H1 (cell line): ENCODE results near the gene TAS1R1. TPM values are rescaled to one million over a fixed set of nuclear protein-coding genes. Genes with fewer than 3 reads are reported as not detected.

Experiments used
- CTCF ChIA-PET: fragments of 300-600 bp; sonication (Branson Sonifier 250); formaldehyde crosslinking; loops from one replicate; lab custom pipeline; 2021; ENCODE audit not compliant: partially characterized antibody; lab: Charles Lee
- POLR2A ChIA-PET: fragments of 300-600 bp; sonication (Branson Sonifier 250); formaldehyde crosslinking; loops from one replicate; lab custom pipeline; 2021; ENCODE audit warnings: inconsistent platforms; ENCODE audit not compliant: partially characterized antibody; lab: Charles Lee
- DNase-seq, 2 experiments: peaks; one replicate each; pipeline versions ENCODE4 v3.0.0 to v3.0.0-alpha.2; 2010 to 2022; ENCODE audit warnings: low spot score in 2 of 2, low read depth in 1 of 2, mixed read lengths in 1 of 2
- FAIRE-seq: peaks from 2 replicates; lab custom pipeline; 2011; peaks lifted over from hg19 to GRCh38; lab: Jason Lieb, UNC
- H2AFZ ChIP-seq: 2 replicates; pipeline ENCODE4 v1.8.1; 2012; ENCODE audit warnings: low read length, inconsistent platforms
- H2AK5ac ChIP-seq: 2 replicates; pipeline ENCODE4 v1.6.1; 2013; ENCODE audit warnings: low read depth, low read length
- H2BK120ac ChIP-seq: replicated peaks from 2 replicates; pipeline ENCODE3; 2013; ENCODE audit warnings: low read depth, low read length, inconsistent platforms
- H2BK12ac ChIP-seq: 2 replicates; pipeline ENCODE4 v1.6.1; 2013; ENCODE audit warnings: low read depth, low read length
- H2BK15ac ChIP-seq: 2 replicates; pipeline ENCODE4 v1.6.1; 2013; ENCODE audit warnings: low read length
- H2BK20ac ChIP-seq: 2 replicates; pipeline ENCODE4 v1.6.1; 2013; ENCODE audit warnings: low read length
- H2BK5ac ChIP-seq: 2 replicates; pipeline ENCODE4 v1.6.1; 2013; ENCODE audit warnings: low read depth, low read length
- H3K14ac ChIP-seq: 2 replicates; pipeline ENCODE4 v1.6.1; 2013; ENCODE audit warnings: inconsistent platforms; ENCODE audit not compliant: insufficient read length
- H3K18ac ChIP-seq: 2 replicates; pipeline ENCODE4 v1.6.1; 2013; ENCODE audit warnings: low read length; ENCODE audit errors: extremely low read depth
- H3K23ac ChIP-seq: 2 replicates; pipeline ENCODE4 v1.6.1; 2013; ENCODE audit warnings: inconsistent platforms; ENCODE audit not compliant: insufficient read length
- H3K23me2 ChIP-seq: 2 replicates; pipeline ENCODE4 v1.6.1; 2013; ENCODE audit warnings: low read depth, low read length
- H3K27ac ChIP-seq: 2 replicates; pipeline ENCODE4 v1.6.1; 2011; ENCODE audit warnings: low read depth, low read length, inconsistent platforms
- H3K27me3 ChIP-seq, 4 experiments: replicated peaks in 1 of 4; 1 replicate in 1 of 4; 2 replicates in 3 of 4; pipeline versions ENCODE4 v1.6.1 to v1.8.1; 2011 to 2013; ENCODE audit warnings: low read length in 3 of 4, mild to moderate bottlenecking in 3 of 4, inconsistent platforms in 2 of 4, mixed read lengths in 2 of 4, moderate library complexity in 1 of 4; ENCODE audit not compliant: control insufficient read depth in 3 of 4, insufficient read depth in 3 of 4; ENCODE audit errors: extremely low read depth in 1 of 4
- H3K36me3 ChIP-seq, 4 experiments: 2 replicates each; pipeline versions ENCODE4 v1.6.1 to v1.8.1; 2011 to 2013; ENCODE audit warnings: mild to moderate bottlenecking in 4 of 4, low read length in 3 of 4, moderate library complexity in 2 of 4, control low read depth in 1 of 4, inconsistent platforms in 1 of 4; ENCODE audit not compliant: insufficient read depth in 4 of 4, control insufficient read depth in 2 of 4
- H3K4ac ChIP-seq: replicated peaks from 2 replicates; pipeline ENCODE3; 2013; ENCODE audit warnings: low read length, low read depth, mixed read lengths, inconsistent platforms; ENCODE audit not compliant: insufficient read length
- H3K4me1 ChIP-seq, 4 experiments: replicated peaks in 1 of 4; 1 replicate in 1 of 4; 2 replicates in 3 of 4; pipeline versions ENCODE4 v1.6.1 to v1.8.1; 2011 to 2013; ENCODE audit warnings: low read length in 3 of 4, inconsistent platforms in 2 of 4, mixed read lengths in 1 of 4; ENCODE audit not compliant: insufficient read depth in 4 of 4, control insufficient read depth in 3 of 4
- H3K4me2 ChIP-seq, 2 experiments: 2 replicates each; pipeline versions ENCODE4 v1.6.1 to v1.8.1; 2011 to 2013; ENCODE audit warnings: low read depth in 2 of 2, low read length in 2 of 2, control low read depth in 1 of 2, inconsistent platforms in 1 of 2, mild to moderate bottlenecking in 1 of 2; ENCODE audit not compliant: insufficient read depth in 1 of 2
- H3K4me3 ChIP-seq, 4 experiments: fragments of 200-600, 300-600 bp in 1 of 4; sonication (generic), shearing (Covaris generic), sonication (Bioruptor Twin) in 1 of 4; 2 replicates each; pipeline versions ENCODE4 v1.5.1 to v1.8.1; 2011 to 2016; ENCODE audit warnings: low read length in 4 of 4, low read depth in 3 of 4, control low read depth in 2 of 4, inconsistent platforms in 2 of 4, mild to moderate bottlenecking in 2 of 4, mixed read lengths in 1 of 4, moderate library complexity in 1 of 4; ENCODE audit not compliant: insufficient read depth in 2 of 4; ENCODE audit errors: extremely low read depth in 1 of 4
- H3K56ac ChIP-seq: replicated peaks from 2 replicates; pipeline ENCODE3; 2013; ENCODE audit warnings: low read depth, mild to moderate bottlenecking, mixed read lengths, low read length, inconsistent platforms; ENCODE audit not compliant: insufficient read length
- H3K79me1 ChIP-seq: 2 replicates; pipeline ENCODE4 v1.6.1; 2013; ENCODE audit warnings: low read depth, low read length, control low read depth
- H3K79me2 ChIP-seq, 2 experiments: 2 replicates each; pipeline versions ENCODE4 v1.6.1 to v1.8.1; 2012 to 2013; ENCODE audit warnings: low read length in 2 of 2, mild to moderate bottlenecking in 2 of 2, inconsistent platforms in 1 of 2; ENCODE audit not compliant: insufficient read depth in 2 of 2, control insufficient read depth in 1 of 2
- H3K9ac ChIP-seq, 4 experiments: replicated peaks in 1 of 4; 1 replicate in 1 of 4; 2 replicates in 3 of 4; pipeline versions ENCODE4 v1.6.1 to v1.8.1; 2011 to 2013; ENCODE audit warnings: low read depth in 3 of 4, low read length in 3 of 4, control low read depth in 2 of 4, mild to moderate bottlenecking in 2 of 4, moderate library complexity in 2 of 4, inconsistent platforms in 1 of 4; ENCODE audit errors: extremely low read depth in 1 of 4
- H3K9me3 ChIP-seq, 2 experiments: 2 replicates each; pipeline versions ENCODE4 v1.6.1 to v1.8.1; 2012 to 2013; ENCODE audit warnings: mild to moderate bottlenecking in 2 of 2, moderate library complexity in 2 of 2, control low read depth in 1 of 2, inconsistent platforms in 1 of 2, low read depth in 1 of 2, low read length in 1 of 2, mixed read lengths in 1 of 2; ENCODE audit not compliant: insufficient read depth in 2 of 2
- H4K20me1 ChIP-seq, 2 experiments: replicated peaks in 1 of 2; 2 replicates each; pipeline versions ENCODE3 to v1.8.1; 2011 to 2013; ENCODE audit warnings: inconsistent platforms in 2 of 2, low read length in 2 of 2, mild to moderate bottlenecking in 1 of 2; ENCODE audit not compliant: insufficient read depth in 2 of 2, control insufficient read depth in 1 of 2
- H4K5ac ChIP-seq: 2 replicates; pipeline ENCODE4 v1.6.1; 2013; ENCODE audit warnings: low read length, low read depth, mixed read lengths, inconsistent platforms; ENCODE audit not compliant: insufficient read length
- H4K8ac ChIP-seq: 2 replicates; pipeline ENCODE4 v1.8.0; 2013; ENCODE audit warnings: mild to moderate bottlenecking, moderate library complexity, low read length, inconsistent platforms; ENCODE audit not compliant: insufficient read depth; ENCODE audit errors: extremely low read depth
- H4K91ac ChIP-seq: replicated peaks from 2 replicates; pipeline ENCODE3; 2013; ENCODE audit warnings: low read length, mixed read lengths, inconsistent platforms; ENCODE audit not compliant: insufficient read length
- BCL11A ChIP-seq, 2 experiments: IDR thresholded peaks; one replicate each; pipeline ENCODE4 v1.6.1; 2011; ENCODE audit warnings: low read depth in 2 of 2, low read length in 2 of 2, mild to moderate bottlenecking in 2 of 2
- CBX5 ChIP-seq: fragments of 300-800, 300-1000 bp; sonication (generic); IDR thresholded peaks from 2 replicates; pipeline ENCODE4 v1.7.1; 2016; ENCODE audit warnings: antibody characterized with exemption, low read length, low read depth
- CBX8 ChIP-seq: fragments of 300-800, 300-1000 bp; sonication (generic); IDR thresholded peaks from 2 replicates; pipeline ENCODE4 v1.7.1; 2016; ENCODE audit warnings: low read depth, low read length, borderline replicate concordance
- CEBPB ChIP-seq: IDR thresholded peaks from 2 replicates; pipeline ENCODE4 v1.6.1; 2012; ENCODE audit warnings: low read depth, low read length
- FOSL1 ChIP-seq: IDR thresholded peaks from 2 replicates; pipeline ENCODE4 v1.6.1; 2011; ENCODE audit warnings: mild to moderate bottlenecking, low read depth, low read length, moderate library complexity; ENCODE audit not compliant: insufficient read depth
- GTF2F1 ChIP-seq: IDR thresholded peaks from 2 replicates; pipeline ENCODE4 v1.6.1; 2012; ENCODE audit warnings: low read depth, low read length, improper control_type of control experiment, borderline replicate concordance
- JUND ChIP-seq: IDR thresholded peaks from 2 replicates; pipeline ENCODE4 v1.6.1; 2011; ENCODE audit warnings: mild to moderate bottlenecking, improper control_type of control experiment, low read length
- NANOG ChIP-seq: IDR thresholded peaks from 2 replicates; pipeline ENCODE4 v1.6.1; 2011; ENCODE audit warnings: low read length, low read depth, mild to moderate bottlenecking, inconsistent platforms; ENCODE audit not compliant: insufficient read depth, poor library complexity, severe bottlenecking
- NRF1 ChIP-seq: IDR thresholded peaks from 2 replicates; pipeline ENCODE4 v1.6.1; 2011; ENCODE audit warnings: mild to moderate bottlenecking, low read depth, low read length, improper control_type of control experiment
- SUZ12 ChIP-seq: fragments of 200-600 bp; sonication (generic); IDR thresholded peaks from 2 replicates; pipeline ENCODE4 v1.6.1; 2012; ENCODE audit warnings: mild to moderate bottlenecking, inconsistent platforms, low read length, moderate library complexity, mixed read lengths
- WGBS, 2 experiments: shearing (Covaris generic) in 1 of 2; methylation state at CpG; one replicate each; pipeline versions ENCODE4 v1.1.6 to v1.1.7; 2013 to 2015; ENCODE audit warnings: low lambda C conversion rate in 2 of 2, mixed read lengths in 2 of 2, inconsistent platforms in 1 of 2, low coverage in 1 of 2, missing lambda C conversion rate in 1 of 2; ENCODE audit not compliant: insufficient replicate concordance in 2 of 2, insufficient coverage in 1 of 2, insufficient read length in 1 of 2; ENCODE audit errors: extremely low coverage in 1 of 2, missing lambda C conversion rate in 1 of 2; 5-methylcytosine and 5-hydroxymethylcytosine counted together
- polyA plus RNA-seq, 7 experiments: library from polyadenylated mRNA; depleted of rRNA in 3 of 7; stranded (reverse) in 5 of 7; unstranded in 2 of 7; fragments of >200 nt in 5 of 7; fragments of 200-250 nt in 2 of 7; gene quantifications; 1 replicate in 5 of 7; 2 replicates in 1 of 7; 4 replicates in 1 of 7; pipeline versions ENCODE4 v1.2.1 to v1.2.3, GENCODE V29; 2011 to 2013; ENCODE audit warnings: missing spikeins in 2 of 7, mixed read lengths in 2 of 7
- total RNA-seq: library from RNA; stranded (reverse); fragmentation: NEBNext Ultra II Directional; extraction: Animal tissue kit (Norgen Biotek cat#: 25700); gene quantifications from 2 replicates; pipeline ENCODE4 v1.2.1, GENCODE V29; 2021

Gene TAS1R1
- total and polyA plus RNA-seq, 2 of the 8 experiments (the other 6 are each of a cell fraction or from before 2014, with no cell fraction given): 0.26 TPM; not detected in 1

DNA sequence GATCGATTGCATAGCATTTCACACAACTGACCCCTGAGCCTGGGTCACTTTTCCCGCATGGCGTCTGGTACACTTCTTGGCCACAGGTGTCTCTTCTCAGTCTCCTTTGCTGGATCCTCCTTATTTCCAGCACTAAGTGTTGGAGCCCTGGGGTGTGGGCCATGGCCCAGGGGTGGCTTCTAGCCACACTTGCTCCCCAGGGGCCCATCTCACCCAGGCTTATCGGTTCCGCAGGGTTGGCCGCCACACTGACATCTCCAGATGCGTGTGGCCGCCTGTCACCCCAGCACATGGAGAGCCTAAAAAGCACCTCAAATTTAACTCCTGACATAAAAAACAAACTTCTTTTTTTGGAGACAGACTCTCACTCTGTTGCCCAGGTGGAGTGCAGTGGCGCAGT is 71.9 kb downstream of the TAS1R1 start:
- Histone ChIP-seq H3K79me1 (peaks cover 2% of the 10 kb centered on the region; the same call in 1 of the 2 replicates), H4K5ac (no peak overlapping the region), H3K79me2 (peaks cover 0 to 20% of the 10 kb centered on the region in 2 experiments; a peak in 3 of 4 replicates), H3K14ac (no peak overlapping the region), H3K18ac (no peak overlapping the region), H3K23me2 (no peaks in the 10 kb centered on the region; the same call in 1 of the 2 replicates), H2AK5ac (no peak overlapping the region), H3K4me1 (0 out of 7 replicates have a peak, but pooled peaks cover 0 to 2% (median 0%) of the 10 kb centered on the region in 4 experiments), H3K27ac (no peak overlapping the region), H2BK120ac (no peak overlapping the region), H2BK12ac (no peak overlapping the region), H2BK15ac (no peak overlapping the region), H2BK5ac (no peak overlapping the region), H3K36me3 (peaks cover 0 to 28% (median 9%) of the 10 kb centered on the region in 4 experiments; a peak in 7 of 8 replicates), H3K4me2 (no peak overlapping the region), H4K91ac (no peak overlapping the region), H4K20me1 (peaks cover 5 to 14% of the 10 kb centered on the region in 2 experiments), H4K8ac (no peak overlapping the region), H3K4me3 (no peak overlapping the region), H3K56ac (no peak overlapping the region), H3K23ac (no peak overlapping the region), H3K9me3 (no peaks in the 10 kb centered on the region), H2AFZ (no peak overlapping the region), H3K27me3 (no peaks in the 10 kb centered on the region), H3K9ac (no peak overlapping the region), H2BK20ac (no peak overlapping the region), H3K4ac (no peak overlapping the region)
- no peak for DNase-seq
- 97% methylated on average over 9 of the region's 9 CpGs; no CpG with 5 or more reads in 1 of the 2 experiments for WGBS, 2 experiments
- CTCF ChIA-PET: interaction anchor here (0.7 to 2.7 kb wide), 3 partner anchors 10 to 416 kb away, joined by 3 to 10 read pairs (median 3); no protein-coding TSS in a partner anchor
- FAIRE-seq: no peak
- POLR2A ChIA-PET: interaction anchor here (1.0 to 14.3 kb wide), 2 partner anchors 27 to 76 kb away, joined by 3 to 175 read pairs; partner anchors contain the start of gene KLHL21
- TF ChIP-seq JUND (no peak), FOSL1 (no peak), GTF2F1 (no peak), CBX8 (no peak), NANOG (no peak), CBX5 (no peak), SUZ12 (no peak), NRF1 (no peak), BCL11A (IDR thresholded peaks at IDR 0.05; ENCODE audit: low read depth in 2 of 2, low read length in 2 of 2) (no peak), CEBPB (no peak)
